VCaP (cell line): Measurements from ENCODE around the gene CELF1.

Experiments used
- H3K27ac ChIP-seq: fragments of 450-650 bp; 2 replicates; pipeline ENCODE4 v1.5.1; 2017
- CTCF ChIP-seq: fragments of 450-650 bp; conservative IDR thresholded peaks from 2 replicates; pipeline ENCODE4 v1.5.1; 2017; ENCODE audit warnings: mild to moderate bottlenecking, moderate library complexity

CELF1 gene

DNA sequence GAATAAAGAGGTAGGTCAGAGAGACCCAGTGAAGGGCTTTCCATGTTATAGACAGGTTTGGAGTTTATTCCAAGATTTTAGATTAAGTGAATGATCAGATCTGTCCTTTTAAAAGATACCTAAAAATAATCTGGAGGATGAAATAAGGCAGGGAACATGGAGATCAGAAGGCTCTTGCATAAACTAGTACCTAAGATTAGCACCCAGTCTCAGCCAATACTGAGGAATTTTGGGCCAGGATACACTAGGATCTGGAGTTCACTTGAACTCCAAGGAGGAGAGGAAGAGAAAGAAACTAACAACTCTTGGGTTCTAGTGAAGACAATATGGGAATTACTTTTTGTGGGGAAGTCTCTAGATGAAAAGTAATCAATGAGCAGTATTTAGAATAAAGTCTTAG is 56.1 kb downstream of the CELF1 start:
- H3K27ac ChIP-seq, result no peak overlapping the region
- TF ChIP-seq CTCF, result no peak

GRCh38 chr11:47495856-47496217 is 57.1 kb downstream of the CELF1 start:
- H3K27ac ChIP-seq, result no peak overlapping the region
- no peak for TF ChIP-seq CTCF

GRCh38 chr11:47495011-47495855 is 57.7 kb downstream of the CELF1 start:
- TF ChIP-seq CTCF, result no peak
- H3K27ac ChIP-seq, result no peak overlapping the region

GRCh38 chr11:47489395-47489755 is 63.6 kb downstream of the CELF1 start:
- no peak overlapping the region for H3K27ac ChIP-seq
- no peak for TF ChIP-seq CTCF

GRCh38 chr11:47488674-47489394 is 64.1 kb downstream of the CELF1 start:
- no peak for TF ChIP-seq CTCF
- no peak overlapping the region for H3K27ac ChIP-seq

DNA sequence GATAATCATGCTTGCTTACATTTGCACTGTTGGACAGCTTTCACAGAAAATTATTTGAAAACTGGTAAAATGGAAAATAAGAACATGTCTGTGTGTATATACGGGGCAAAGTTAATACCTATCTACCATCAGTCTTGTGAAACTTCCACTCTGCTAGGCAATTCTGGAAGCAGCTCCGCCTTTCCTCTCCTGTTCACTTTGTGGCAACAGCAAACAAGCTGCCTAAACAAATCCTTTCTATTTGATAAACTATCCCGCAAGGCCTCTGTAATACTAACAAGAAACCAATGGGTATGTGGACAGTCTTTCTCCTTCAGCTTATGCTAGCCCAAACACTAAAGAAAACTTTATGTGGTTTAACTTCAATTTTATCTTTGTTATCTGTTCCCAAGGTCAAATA is 64.8 kb downstream of the CELF1 start:
- no peak for TF ChIP-seq CTCF
- H3K27ac ChIP-seq, result no peak overlapping the region

GRCh38 chr11:47487421-47487820 is 65.5 kb downstream of the CELF1 start:
- no peak for TF ChIP-seq CTCF
- no peak overlapping the region for H3K27ac ChIP-seq
